Measurements from ENCODE around the gene ITSN1.

Gene ITSN1

GRCh38 chr21:33875026-33875695 lies 232.9 kb downstream of the ITSN1 start:
- no peak for ATAC-seq (replicated peaks)
- H3K27me3 Mint-ChIP-seq, result peaks cover 9 to 28% of the 10 kb centered on the region in 2 donors
- H3K27ac Mint-ChIP-seq, result no peak overlapping the region
- no peak overlapping the region for H3K4me3 Mint-ChIP-seq
- no peak for DNase-seq
- H3K4me1 Mint-ChIP-seq (ENCODE audit: low read depth in 2 of 2), result no peaks in the 10 kb centered on the region
- no peaks in the 10 kb centered on the region for H3K36me3 Mint-ChIP-seq (ENCODE audit: insufficient read depth)
- no peaks in the 10 kb centered on the region for H3K9me3 Mint-ChIP-seq

- Mint-ChIP-seq H3K36me3 (ENCODE audit: insufficient read depth) (no peaks in the 10 kb centered on the region), H3K4me1 (ENCODE audit: low read depth in 2 of 2) (no peaks in the 10 kb centered on the region), H3K4me3 (no peak overlapping the region), H3K27ac (no peak overlapping the region), H3K27me3 (peaks cover 9 to 28% of the 10 kb centered on the region in 2 donors), H3K9me3 (no peaks in the 10 kb centered on the region)
- ATAC-seq (replicated peaks), result no peak
- no peak for DNase-seq
Observed at GRCh38 chr21:33878824-33879223, 236.5 kb downstream of the ITSN1 start.

- no peak overlapping the region for H3K4me3 Mint-ChIP-seq
Observed at GRCh38 chr21:33880626-33881025, 238.3 kb downstream of the ITSN1 start.

GRCh38 chr21:33881689-33882440 lies 239.6 kb downstream of the ITSN1 start:
- no peaks in the 10 kb centered on the region for H3K9me3 Mint-ChIP-seq
- H3K27ac Mint-ChIP-seq, result no peak overlapping the region
- DNase-seq (no peak), ATAC-seq (replicated peaks) (no peak)
- H3K4me3 Mint-ChIP-seq, result no peak overlapping the region
- H3K4me1 Mint-ChIP-seq (ENCODE audit: low read depth in 2 of 2), result no peaks in the 10 kb centered on the region
- H3K27me3 Mint-ChIP-seq, result peaks cover 16 to 24% of the 10 kb centered on the region in 2 donors
- no peaks in the 10 kb centered on the region for H3K36me3 Mint-ChIP-seq (ENCODE audit: insufficient read depth)

More at GRCh38 chr21:33880626-33881025, 238.3 kb downstream of the ITSN1 start:
- no peak for ATAC-seq (replicated peaks)
- Mint-ChIP-seq H3K27ac (no peak overlapping the region), H3K36me3 (ENCODE audit: insufficient read depth) (no peaks in the 10 kb centered on the region), H3K9me3 (no peaks in the 10 kb centered on the region), H3K4me1 (ENCODE audit: low read depth in 2 of 2) (no peaks in the 10 kb centered on the region), H3K27me3 (peaks cover 25 to 33% of the 10 kb centered on the region in 2 donors)
- DNase-seq, result no peak

- H3K9me3 Mint-ChIP-seq, result no peaks in the 10 kb centered on the region
- ATAC-seq (replicated peaks) (no peak), DNase-seq (no peak)
- peaks cover 15 to 16% of the 10 kb centered on the region in 2 donors for H3K27me3 Mint-ChIP-seq
- H3K4me3 Mint-ChIP-seq, result no peak overlapping the region
- no peaks in the 10 kb centered on the region for H3K36me3 Mint-ChIP-seq (ENCODE audit: insufficient read depth)
- H3K4me1 Mint-ChIP-seq (ENCODE audit: low read depth in 2 of 2), result no peaks in the 10 kb centered on the region
- H3K27ac Mint-ChIP-seq, result no peak overlapping the region
Observed at GRCh38 chr21:33883118-33883517, 240.8 kb downstream of the ITSN1 start.

GRCh38 chr21:33884376-33885171 lies 242.3 kb downstream of the ITSN1 start:
- H3K4me3 Mint-ChIP-seq, result no peak overlapping the region
- DNase-seq, result no peak
- no peak overlapping the region for H3K27ac Mint-ChIP-seq
- no peak for ATAC-seq (replicated peaks)
- no peaks in the 10 kb centered on the region for H3K9me3 Mint-ChIP-seq
- H3K27me3 Mint-ChIP-seq, result peaks cover 11 to 16% of the 10 kb centered on the region in 2 donors
- H3K4me1 Mint-ChIP-seq (ENCODE audit: low read depth in 2 of 2), result no peaks in the 10 kb centered on the region
- no peaks in the 10 kb centered on the region for H3K36me3 Mint-ChIP-seq (ENCODE audit: insufficient read depth)

- ATAC-seq (replicated peaks) (no peak), DNase-seq (no peak)
- H3K4me1 Mint-ChIP-seq (ENCODE audit: low read depth in 2 of 2), result no peaks in the 10 kb centered on the region
- H3K9me3 Mint-ChIP-seq, result no peaks in the 10 kb centered on the region
- no peak overlapping the region for H3K4me3 Mint-ChIP-seq
- no peak overlapping the region for H3K27ac Mint-ChIP-seq
- no peaks in the 10 kb centered on the region for H3K36me3 Mint-ChIP-seq (ENCODE audit: insufficient read depth)
- peaks cover 11 to 17% of the 10 kb centered on the region in 2 donors for H3K27me3 Mint-ChIP-seq
Observed at GRCh38 chr21:33885172-33885514, 242.8 kb downstream of the ITSN1 start.

- H3K4me3 Mint-ChIP-seq, result no peak overlapping the region
- H3K27ac Mint-ChIP-seq, result no peak overlapping the region
- no peaks in the 10 kb centered on the region for H3K4me1 Mint-ChIP-seq (ENCODE audit: low read depth in 2 of 2)
- H3K27me3 Mint-ChIP-seq, result peaks cover 11 to 27% of the 10 kb centered on the region in 2 donors
- ATAC-seq (replicated peaks) (no peak), DNase-seq (no peak)
- H3K9me3 Mint-ChIP-seq, result no peaks in the 10 kb centered on the region
- H3K36me3 Mint-ChIP-seq (ENCODE audit: insufficient read depth), result no peaks in the 10 kb centered on the region
Observed at GRCh38 chr21:33886321-33886720, 244.0 kb downstream of the ITSN1 start.

GRCh38 chr21:33890187-33890586 lies 247.9 kb downstream of the ITSN1 start:
- Mint-ChIP-seq H3K9me3 (no peaks in the 10 kb centered on the region), H3K4me1 (ENCODE audit: low read depth in 2 of 2) (peaks cover 6 to 7% of the 10 kb centered on the region in 2 donors), H3K27ac (no peak overlapping the region), H3K36me3 (ENCODE audit: insufficient read depth) (no peaks in the 10 kb centered on the region), H3K27me3 (peaks cover 13 to 25% of the 10 kb centered on the region in 2 donors), H3K4me3 (no peak overlapping the region)
- ATAC-seq (replicated peaks), result no peak
- no peak for DNase-seq

GRCh38 chr21:33892853-33893252 lies 250.6 kb downstream of the ITSN1 start:
- Mint-ChIP-seq H3K4me1 (ENCODE audit: low read depth in 2 of 2) (peaks cover 9% of the 10 kb centered on the region in 2 donors), H3K4me3 (no peak overlapping the region), H3K27me3 (peaks cover 20 to 40% of the 10 kb centered on the region in 2 donors), H3K27ac (no peak overlapping the region), H3K9me3 (no peaks in the 10 kb centered on the region), H3K36me3 (ENCODE audit: insufficient read depth) (no peaks in the 10 kb centered on the region)
- DNase-seq (no peak), ATAC-seq (replicated peaks) (no peak)

- no peaks in the 10 kb centered on the region for H3K9me3 Mint-ChIP-seq
- DNase-seq (no peak), ATAC-seq (replicated peaks) (no peak)
- H3K4me1 Mint-ChIP-seq (ENCODE audit: low read depth in 2 of 2), result peaks cover 9% of the 10 kb centered on the region in 2 donors
- H3K27me3 Mint-ChIP-seq, result peaks cover 20 to 40% of the 10 kb centered on the region in 2 donors
- no peak overlapping the region for H3K27ac Mint-ChIP-seq
- no peaks in the 10 kb centered on the region for H3K36me3 Mint-ChIP-seq (ENCODE audit: insufficient read depth)
- no peak overlapping the region for H3K4me3 Mint-ChIP-seq
Observed at GRCh38 chr21:33893917-33894316, 251.6 kb downstream of the ITSN1 start.

- Mint-ChIP-seq H3K27ac (no peak overlapping the region), H3K4me3 (peak overlapping the region; percentile 48 to 73), H3K4me1 (ENCODE audit: low read depth in 2 of 2) (peaks cover 9% of the 10 kb centered on the region in 2 donors), H3K27me3 (peaks cover 20 to 40% of the 10 kb centered on the region in 2 donors), H3K36me3 (ENCODE audit: insufficient read depth) (no peaks in the 10 kb centered on the region), H3K9me3 (no peaks in the 10 kb centered on the region)
- ATAC-seq (replicated peaks), result peak; percentile 73
- DNase-seq, result peak in 2 of 3 experiments; percentile 10 to 19
Observed at GRCh38 chr21:33894736-33895288, 252.5 kb downstream of the ITSN1 start.

- no peak overlapping the region for H3K27ac Mint-ChIP-seq
- H3K27me3 Mint-ChIP-seq, result peaks cover 20 to 37% of the 10 kb centered on the region in 2 donors
- H3K4me3 Mint-ChIP-seq, result no peak overlapping the region
- DNase-seq, result no peak
- H3K36me3 Mint-ChIP-seq (ENCODE audit: insufficient read depth), result no peaks in the 10 kb centered on the region
- no peaks in the 10 kb centered on the region for H3K9me3 Mint-ChIP-seq
- ATAC-seq (replicated peaks), result no peak
- peaks cover 9% of the 10 kb centered on the region in 2 donors for H3K4me1 Mint-ChIP-seq (ENCODE audit: low read depth in 2 of 2)
Observed at GRCh38 chr21:33895356-33895755, 253.1 kb downstream of the ITSN1 start.

All from effector memory CD8-positive, alpha-beta T cell (primary cell).